GM19043 (cell line): ENCODE measurements around the gene NCR3LG1.

ENCODE experiments used
- ATAC-seq: cut with Tn5 transposase; IDR thresholded peaks from one replicate; pipeline ENCODE4 v1.9.1; 2021; ENCODE audit warnings: low read depth; ENCODE audit not compliant: unreplicated experiment

Gene NCR3LG1, protein sequence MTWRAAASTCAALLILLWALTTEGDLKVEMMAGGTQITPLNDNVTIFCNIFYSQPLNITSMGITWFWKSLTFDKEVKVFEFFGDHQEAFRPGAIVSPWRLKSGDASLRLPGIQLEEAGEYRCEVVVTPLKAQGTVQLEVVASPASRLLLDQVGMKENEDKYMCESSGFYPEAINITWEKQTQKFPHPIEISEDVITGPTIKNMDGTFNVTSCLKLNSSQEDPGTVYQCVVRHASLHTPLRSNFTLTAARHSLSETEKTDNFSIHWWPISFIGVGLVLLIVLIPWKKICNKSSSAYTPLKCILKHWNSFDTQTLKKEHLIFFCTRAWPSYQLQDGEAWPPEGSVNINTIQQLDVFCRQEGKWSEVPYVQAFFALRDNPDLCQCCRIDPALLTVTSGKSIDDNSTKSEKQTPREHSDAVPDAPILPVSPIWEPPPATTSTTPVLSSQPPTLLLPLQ

DNA sequence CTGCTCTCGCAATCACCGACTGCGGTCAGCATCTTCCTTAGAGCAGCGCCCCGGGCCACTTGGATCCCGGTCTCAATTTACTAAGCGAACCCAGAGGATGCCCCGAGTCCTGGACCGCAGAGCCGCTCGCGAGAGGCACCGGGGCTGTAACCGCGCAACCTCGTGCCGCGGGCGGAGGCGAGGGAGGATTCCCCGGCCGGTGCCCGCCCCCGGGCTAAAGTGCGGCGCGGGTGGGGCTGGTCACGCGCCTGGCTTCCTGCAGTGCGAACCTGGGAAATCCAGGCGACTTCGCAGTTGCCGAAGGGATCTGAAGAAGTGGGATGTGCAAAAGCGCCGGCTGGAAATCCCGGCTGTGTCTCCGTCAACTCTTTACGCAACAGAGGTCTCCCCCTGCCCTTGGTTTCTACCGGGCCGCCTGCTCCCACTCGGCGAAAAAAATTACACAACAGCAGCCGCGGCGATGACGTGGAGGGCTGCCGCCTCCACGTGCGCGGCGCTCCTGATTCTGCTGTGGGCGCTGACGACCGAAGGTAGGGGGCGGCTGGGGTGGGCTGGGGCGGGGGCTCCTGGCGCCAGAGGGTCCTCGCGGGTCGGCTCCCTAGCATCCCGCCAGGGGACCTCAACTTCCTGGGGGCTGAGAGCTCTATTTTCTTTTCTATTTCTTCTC lies at the start of gene NCR3LG1:
TSS of gene NCR3LG1 (plus strand) at position 291 of the 667 bp plus-strand sequence. CDS start at position 461, 170 bp downstream.
- ATAC-seq: no peak

DNA sequence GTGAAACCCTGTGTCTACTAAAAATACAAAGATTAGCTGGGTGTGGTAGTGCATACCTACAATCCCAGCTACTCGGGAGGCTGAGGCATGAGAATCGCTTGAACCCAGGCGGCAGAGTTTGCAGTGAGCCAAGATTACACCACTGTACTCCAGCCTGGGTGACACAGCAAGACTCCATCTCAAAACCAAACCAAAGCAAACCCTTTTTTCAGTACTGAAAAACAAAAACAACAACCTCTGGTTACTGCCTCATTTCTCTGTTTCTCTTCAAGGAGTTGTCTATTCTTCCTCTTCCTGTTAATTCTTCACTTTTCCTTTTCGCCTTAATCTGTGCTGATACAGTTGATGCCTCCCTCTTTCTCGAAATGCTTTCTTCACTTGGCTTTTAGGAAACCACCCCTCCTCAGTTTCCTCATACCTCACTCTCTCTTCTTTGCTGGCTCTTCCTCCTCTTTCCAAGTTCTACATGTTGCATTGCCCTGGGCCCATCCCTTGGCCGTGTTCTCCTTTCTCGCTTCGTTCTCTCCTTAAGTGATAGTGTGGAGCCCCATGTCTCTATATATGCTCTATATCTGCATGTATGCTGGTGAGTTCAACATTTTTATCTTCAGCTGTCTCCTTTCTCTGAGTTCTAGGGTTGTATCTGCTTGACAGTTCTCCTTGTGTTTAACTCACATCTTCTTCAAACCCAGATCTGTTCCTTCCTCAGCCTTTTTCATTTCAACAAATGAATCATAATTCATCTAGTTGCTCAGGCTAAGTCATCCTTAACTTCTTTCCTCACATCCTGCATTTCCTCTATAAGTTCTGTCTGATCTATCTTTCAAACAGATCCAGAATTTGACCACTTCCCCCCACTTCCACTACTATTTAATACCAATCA lies 38.0 kb upstream of the NCR3LG1 start:
- ATAC-seq: no peak

DNA sequence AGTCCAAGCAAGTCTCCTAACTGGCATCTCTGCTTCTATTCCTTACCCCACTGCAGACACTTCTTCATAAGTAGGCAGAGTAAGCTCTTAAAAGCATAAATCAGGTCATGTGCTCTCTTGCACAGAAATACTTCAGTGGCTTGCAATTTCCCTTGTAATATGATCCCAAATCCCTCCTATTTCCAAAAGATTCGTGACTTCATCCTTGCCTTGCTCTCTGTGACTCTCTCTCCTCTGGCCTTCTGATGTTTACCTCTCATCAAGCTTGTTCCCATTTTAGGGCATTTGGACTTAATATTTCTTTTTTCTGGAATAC lies 37.4 kb upstream of the NCR3LG1 start:
- ATAC-seq: no peak

DNA sequence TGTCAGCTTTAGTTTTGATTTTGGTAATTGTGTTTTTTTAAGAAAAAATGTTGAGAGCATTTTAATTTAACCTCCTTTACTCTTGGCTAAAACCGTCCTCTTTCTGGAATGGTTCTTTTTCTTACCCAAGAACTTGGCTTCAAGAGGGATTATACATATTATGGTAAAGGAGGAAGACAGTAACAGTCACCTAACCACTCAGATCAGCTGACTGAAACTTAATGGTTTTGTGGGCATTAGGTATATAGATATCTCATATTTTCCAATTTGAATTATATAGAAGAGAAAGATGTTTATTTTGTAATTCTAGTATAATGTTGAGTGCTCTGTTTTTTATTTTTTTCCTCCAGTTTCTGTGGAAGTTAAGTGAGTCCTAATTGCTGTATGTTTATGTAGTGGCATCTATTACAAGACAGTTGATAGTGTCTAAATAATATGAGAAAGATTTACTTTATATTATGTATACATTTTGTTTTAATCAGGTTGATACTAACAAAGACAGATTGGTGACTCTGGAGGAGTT lies 36.6 kb upstream of the NCR3LG1 start:
- no peak for ATAC-seq

DNA sequence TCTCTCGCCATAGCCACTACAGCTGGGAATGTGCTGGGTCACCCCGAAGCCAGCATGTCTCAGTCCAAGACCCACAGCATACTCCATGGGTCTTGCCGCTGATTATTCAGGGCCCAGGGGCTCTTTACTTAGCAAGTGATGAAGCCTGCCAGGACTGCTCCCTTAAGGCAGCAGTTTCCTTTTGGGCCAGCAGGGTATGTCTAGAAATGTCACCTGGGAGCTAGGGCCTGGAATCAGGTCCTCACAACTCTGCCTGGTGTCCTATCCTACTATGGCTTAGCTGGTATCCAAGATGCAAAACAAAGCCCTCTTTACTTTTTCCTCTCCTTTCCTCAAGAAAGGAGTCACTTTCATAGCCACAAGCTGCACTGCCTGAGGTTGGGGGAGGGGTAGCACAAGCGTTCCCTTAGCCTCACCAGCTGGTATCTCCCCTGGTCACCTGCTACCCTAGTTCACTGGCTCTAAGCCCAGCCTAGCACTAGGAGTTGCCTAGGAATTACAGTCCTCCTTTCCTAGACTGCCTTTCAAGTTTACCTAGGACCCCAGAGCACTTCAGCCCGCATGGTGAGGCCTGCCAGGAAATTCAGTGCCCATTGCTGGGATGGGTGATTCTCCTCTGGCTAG lies 22.6 kb upstream of the NCR3LG1 start:
- no peak for ATAC-seq

DNA sequence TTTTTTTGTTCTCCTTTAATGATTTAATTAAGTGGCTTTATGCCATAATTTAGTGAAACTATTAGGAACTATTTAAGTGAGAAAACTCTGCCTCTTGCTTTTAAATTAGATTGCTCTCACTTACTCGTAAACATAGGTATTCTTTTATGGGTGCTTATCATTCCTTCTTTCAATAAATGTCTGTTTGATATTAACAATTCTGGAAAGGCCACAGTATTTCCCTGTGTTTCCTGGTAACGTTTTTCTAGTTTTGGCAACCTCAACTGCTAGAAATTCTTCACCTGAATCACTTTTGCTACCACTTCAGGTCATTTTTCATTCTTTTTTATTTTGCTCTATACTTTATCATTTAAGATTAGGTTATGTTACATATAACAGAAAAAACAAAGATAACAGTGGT lies 19.9 kb upstream of the NCR3LG1 start:
- ATAC-seq: no peak

DNA sequence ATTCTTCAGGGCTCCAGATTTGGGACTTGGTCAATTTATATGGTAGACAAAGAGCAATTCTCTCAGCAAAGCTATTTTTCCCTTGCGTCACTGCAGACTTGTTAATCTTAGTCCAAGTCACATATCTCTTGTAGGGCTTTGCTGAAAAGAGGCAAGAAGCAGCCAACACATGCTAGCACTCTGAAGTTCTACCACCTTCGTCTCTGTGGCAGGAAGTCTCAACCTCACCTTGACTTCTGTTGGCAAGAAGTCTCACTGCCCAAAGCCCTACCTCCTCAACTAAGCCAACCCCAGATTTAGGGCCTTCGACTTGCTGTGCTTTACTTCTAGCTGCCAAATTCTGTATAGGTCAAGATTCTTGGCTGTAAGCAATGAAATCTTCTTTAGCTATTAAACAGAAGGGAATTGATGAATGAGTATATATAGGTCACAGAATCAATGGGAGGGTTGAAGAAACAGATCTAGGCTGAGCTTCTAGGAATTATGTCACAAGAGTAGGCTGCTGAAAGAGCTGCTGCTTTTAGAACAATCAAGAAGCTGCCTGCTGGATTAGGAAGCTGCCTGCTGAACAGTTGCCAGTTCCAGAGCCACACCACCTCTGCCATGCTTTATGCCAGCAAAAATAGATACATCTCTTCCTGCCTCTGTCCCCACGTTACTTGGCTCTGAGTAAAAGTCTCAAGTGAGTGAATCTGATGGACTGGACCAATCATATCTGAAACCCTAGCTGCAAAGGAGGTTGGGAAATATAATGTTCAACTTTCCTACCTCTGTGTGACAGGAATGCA lies 17.6 kb upstream of the NCR3LG1 start:
- no peak for ATAC-seq

DNA sequence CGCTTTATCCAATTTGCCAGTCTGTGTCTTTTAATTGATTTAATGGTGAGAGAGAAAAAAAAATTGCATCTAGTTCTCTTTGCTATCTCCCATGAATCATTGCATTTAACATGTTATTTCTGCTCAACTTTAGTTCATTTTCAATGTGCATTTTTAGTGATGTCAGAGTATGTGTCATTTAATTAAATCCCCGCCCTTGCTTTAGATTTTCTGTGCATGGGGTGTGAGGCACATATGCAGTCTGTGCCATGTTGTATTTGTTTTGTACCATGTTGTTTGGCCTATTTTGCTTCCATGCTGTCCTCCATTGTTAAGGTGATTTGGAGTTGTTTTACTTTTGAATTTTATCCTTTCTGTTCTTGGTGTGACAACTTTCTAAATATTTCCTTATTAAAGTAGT lies 8.3 kb upstream of the NCR3LG1 start:
- ATAC-seq: no peak

DNA sequence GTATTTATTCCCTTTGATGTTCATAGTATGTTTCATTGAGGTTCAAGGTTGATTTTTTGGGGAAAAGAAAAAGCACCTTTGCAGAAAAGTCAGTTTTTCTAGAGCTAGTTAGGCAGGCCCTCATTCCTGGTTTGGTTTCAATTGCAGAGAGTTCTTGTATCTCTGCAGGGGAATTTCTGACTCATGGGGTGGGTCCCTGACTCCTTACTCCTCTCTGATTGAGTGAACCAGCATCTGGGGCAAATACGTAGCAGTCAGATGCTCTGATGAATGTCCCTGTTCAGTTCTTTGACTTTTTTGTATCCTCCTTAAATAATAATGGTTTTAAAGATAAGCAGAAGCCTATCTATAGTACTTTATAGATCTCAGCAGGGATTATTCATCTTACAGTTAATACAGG lies 7.7 kb upstream of the NCR3LG1 start:
- no peak for ATAC-seq

DNA sequence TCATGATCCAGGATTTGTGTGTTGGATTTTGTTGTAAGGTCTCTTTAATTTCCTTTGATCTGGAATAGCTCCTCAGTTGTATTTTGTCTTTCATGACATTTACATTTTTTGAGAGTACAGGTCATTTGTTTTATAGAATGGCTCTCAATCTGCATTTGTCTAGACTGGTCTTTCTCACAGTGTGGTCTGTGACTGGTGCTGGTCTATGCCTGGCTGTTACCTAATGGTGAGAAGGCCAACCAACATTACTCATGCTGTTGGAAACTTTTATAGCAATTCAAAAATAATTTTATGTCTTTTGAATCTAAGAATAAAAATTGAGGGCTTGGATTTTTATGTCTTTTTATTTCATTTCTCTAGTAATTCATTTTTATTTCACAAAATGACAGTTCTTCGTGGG lies 3.9 kb upstream of the NCR3LG1 start:
- ATAC-seq: no peak

DNA sequence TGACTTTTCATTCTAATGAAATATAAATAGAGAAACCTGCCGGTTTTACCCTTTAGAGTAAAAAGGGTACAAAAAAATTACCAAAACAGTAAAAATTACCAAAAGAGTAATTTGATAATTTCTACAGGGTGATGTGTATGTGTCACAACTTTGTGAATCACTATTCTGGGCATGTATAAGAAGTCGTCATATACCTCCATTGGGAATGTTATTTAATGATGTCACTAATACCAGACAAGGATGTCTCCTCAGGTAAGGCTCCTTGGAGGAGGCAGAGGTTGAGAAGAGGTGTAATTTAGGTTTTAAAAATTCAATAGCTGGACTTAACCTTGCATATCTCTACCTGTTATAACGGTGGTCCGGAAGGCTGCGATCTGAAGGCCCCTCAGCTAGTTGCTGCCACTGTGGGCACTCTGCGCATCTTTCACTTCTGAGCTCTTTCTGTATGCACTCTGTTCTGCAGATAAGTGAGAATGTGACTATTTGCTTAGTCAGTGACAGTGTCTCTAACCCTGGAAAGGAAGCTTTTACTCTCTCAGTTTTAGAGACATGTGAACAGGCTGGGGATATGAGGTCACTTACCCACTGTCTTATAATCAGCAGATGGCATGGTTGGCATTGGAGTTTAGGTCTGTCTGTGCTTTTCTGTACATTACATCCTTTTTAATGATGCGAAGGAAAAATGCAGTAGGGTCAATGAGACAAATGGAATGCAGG lies 987 bp upstream of the NCR3LG1 start:
- no peak for ATAC-seq

DNA sequence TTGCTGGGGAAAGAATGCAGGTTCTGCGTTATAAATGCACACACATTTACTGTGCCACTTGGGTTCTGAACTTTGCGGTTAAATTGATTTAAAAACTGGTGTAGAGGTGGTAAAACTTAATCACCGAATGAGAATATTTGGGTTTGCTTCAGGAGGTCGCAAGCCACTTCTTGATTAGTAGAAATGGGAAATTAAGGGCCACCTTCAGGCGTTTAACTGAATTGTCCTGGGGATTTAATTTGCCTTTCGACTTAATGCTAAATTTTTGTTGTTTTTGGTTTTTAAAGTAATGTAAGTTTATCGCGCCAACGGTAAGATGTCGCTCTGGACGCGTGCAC lies 459 bp upstream of the NCR3LG1 start:
- ATAC-seq: no peak

DNA sequence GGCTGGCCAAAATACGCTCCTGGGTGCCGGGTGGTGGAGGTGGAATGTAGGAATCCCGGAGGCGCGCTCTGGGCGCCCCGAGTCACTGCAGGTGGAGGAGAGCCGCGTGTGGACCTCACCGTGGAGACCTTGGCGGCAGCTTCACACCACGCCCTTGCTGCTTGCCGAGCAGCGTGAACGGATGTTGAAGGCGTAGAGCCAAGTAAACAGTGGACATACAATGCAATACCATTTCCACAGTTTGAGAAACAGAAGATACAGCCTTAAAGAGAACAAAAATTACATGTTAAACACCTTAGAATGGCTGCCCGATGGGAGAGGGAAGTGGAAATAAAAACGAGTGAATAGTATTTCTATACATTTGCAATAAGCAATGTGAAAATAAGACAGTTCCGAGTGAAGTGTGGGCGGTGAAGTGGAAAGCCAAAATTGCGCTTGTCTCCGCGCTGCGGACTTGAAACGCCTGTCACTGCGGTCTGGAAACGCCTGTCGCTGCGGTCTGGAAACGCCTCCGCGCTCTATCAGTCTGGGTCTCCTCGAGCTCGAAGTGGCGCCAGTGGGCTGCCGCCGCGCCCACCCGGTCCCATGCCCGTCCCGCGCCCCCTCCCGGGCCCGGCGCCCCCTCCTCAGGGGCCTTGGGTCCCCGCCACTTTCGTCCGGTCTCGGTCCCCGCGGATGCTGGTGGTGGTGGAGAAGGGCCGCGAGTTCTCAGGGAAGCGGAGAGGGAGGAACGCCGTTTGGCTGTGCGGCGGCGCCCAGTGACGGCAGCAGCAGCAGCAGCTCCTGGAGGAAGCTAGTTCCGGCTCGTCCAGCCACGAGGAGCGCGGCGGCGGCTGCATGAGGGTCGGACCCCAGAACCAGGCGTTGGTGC lies 1.6 kb downstream of the NCR3LG1 start:
- ATAC-seq: no peak

DNA sequence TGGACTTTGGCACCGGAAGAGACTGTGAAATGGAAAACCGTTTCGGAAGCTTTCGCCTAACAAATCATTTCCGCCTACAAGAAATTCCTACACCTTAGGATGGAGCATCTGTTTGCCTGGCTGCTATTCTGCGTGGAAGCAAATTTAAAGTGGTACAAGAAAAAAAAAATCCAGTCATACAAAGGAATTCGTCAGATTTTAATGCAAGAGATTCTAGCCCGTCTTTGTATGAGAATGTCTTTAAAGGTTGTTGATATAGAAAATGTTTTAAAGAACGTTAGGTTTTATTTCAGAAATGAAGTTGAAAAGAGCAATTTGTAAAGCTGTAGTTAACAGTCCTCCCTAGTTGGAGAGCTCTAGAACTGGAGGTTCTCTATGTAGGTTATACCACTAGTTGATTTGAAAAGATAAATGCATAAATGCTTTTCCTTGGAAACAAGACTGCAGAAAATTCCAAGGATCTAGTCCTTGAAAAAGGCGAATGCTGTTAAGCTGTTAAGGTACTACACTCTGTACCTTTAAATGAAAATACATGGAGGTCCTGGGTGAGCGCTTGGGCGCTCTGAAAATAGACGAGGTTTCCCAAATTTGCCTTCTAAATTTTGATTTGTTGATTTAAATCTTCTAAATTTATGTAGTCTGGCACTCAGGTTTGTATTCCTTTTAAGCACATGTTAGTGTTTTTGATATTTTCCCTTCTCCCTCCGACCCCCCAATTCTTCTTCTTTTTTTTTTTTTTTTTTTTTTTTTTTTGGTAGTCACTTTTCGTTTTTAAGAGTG lies 2.4 kb downstream of the NCR3LG1 start:
- no peak for ATAC-seq

DNA sequence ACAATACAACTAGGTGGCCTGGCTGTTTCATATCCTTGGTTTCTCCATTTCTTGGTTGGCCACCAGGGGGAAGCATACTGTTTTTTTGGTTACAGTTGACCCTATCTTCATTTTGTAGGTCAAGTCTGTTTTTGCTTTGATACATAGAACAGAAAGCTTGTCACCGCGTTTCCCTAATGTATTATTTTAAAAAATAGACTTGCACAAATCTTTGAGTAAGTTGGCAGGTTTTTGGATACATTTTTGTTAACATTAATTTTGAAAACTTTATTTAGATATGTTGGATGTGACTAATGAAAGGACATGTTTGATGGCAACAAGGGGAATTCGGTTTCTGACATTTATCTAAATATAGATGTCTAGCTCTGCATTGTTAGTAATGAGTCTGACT lies 3.0 kb downstream of the NCR3LG1 start:
- ATAC-seq: peak; percentile 47

DNA sequence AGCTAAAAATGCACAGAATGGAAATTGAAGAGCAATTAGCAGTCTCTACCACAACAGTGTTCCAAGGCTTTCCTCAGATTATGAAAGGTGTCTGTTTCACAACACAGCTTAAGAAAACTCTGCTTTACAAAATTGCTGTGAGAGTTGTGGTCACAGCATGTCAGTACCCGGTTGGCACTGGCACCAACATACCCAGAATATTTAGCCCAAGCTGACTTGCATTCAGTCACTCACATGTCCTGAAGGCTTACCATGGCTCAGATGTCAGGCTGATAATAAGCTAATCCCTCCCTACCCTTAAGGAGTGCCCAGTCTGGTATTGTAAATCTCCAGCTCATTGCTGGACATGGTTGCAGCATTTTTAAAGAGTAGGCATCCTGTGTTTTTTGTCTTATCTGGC lies 14.9 kb downstream of the NCR3LG1 start:
- no peak for ATAC-seq

DNA sequence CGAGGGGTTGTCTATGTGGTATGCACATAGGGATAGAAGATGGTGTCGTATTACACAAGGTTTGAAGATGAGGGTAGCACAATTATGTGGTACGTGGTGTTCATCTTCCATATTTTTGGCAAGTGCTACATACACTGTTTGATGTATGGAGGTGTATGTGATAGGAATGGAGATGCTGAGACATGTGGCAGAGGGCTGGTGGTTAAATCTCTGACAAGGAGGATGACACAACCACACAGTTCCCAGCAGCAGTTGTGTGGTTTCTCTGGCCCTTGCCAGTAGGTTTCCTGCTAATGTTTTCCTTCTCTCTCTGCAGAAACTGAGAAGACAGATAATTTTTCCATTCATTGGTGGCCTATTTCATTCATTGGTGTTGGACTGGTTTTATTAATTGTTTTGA lies 17.0 kb downstream of the NCR3LG1 start:
- no peak for ATAC-seq

DNA sequence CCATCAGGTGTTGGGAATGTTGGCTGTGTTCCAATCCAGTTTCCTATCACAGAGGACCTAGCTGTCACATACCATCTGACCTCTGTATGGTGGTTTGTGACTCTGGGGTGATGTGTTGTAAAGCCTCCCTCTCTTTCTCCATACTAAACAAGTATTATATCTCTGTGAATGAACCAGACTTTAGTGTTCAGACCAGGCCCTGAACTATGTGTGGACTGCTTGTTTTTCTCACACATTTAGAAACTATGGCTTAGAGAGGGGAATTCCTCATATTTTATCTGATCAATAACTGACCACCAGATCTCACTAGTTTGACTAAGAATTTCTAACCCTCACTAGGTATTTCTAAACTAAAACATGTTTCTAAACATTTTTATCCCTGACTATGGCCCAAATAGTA lies 17.5 kb downstream of the NCR3LG1 start:
- ATAC-seq: no peak
